Parathyroid adenoma (tissue), 2 donors: ENCODE results near the gene SP1.
"Not testable (repeated sequence)": the region's sequence is repeated elsewhere in the genome, so short reads cannot be mapped to it uniquely, and the experiment has no call there.

ENCODE experiments used
- H2AFZ ChIP-seq: fragments of 300-600 bp; sonication (generic); one replicate; pipeline ENCODE4 v1.7.0; 2017; ENCODE audit warnings: antibody characterized with exemption, mild to moderate bottlenecking
- H3K27ac ChIP-seq: fragments of 300-600 bp; sonication (generic); one replicate; pipeline ENCODE4 v1.7.0; 2017
- H3K27me3 ChIP-seq: fragments of 300-600 bp; sonication (generic); one replicate; pipeline ENCODE4 v1.7.0; 2017; ENCODE audit warnings: low read length; ENCODE audit not compliant: control insufficient read depth, insufficient read depth
- H3K36me3 ChIP-seq: fragments of 300-600 bp; sonication (generic); one replicate; pipeline ENCODE4 v1.7.0; 2017; ENCODE audit warnings: low read length; ENCODE audit not compliant: control insufficient read depth, insufficient read depth
- H3K4me1 ChIP-seq: fragments of 300-600 bp; sonication (generic); one replicate; pipeline ENCODE4 v1.7.0; 2017; ENCODE audit warnings: control low read depth
- H3K4me2 ChIP-seq: fragments of 300-600 bp; sonication (generic); one replicate; pipeline ENCODE4 v1.7.0; 2017; ENCODE audit warnings: low read length
- H3K4me3 ChIP-seq: fragments of 300-600 bp; sonication (generic); one replicate; pipeline ENCODE4 v1.7.0; 2017; ENCODE audit warnings: low read depth, low read length
- H3K79me2 ChIP-seq: fragments of 300-600 bp; sonication (generic); one replicate; pipeline ENCODE4 v1.7.0; 2017; ENCODE audit warnings: control low read depth
- H3K9ac ChIP-seq: fragments of 300-600 bp; sonication (generic); one replicate; pipeline ENCODE4 v1.7.0; 2017; ENCODE audit warnings: mild to moderate bottlenecking
- H3K9me3 ChIP-seq: fragments of 300-600 bp; sonication (generic); one replicate; pipeline ENCODE4 v1.7.0; 2017; ENCODE audit warnings: low read length; ENCODE audit not compliant: control insufficient read depth
- CTCF ChIP-seq: fragments of 300-600 bp; sonication (generic); IDR thresholded peaks from one replicate; pipeline ENCODE4 v1.7.0; 2017; ENCODE audit warnings: antibody characterized with exemption, mild to moderate bottlenecking
- donor health status: primary hyperparathyroidism.

The SP1 gene

DNA sequence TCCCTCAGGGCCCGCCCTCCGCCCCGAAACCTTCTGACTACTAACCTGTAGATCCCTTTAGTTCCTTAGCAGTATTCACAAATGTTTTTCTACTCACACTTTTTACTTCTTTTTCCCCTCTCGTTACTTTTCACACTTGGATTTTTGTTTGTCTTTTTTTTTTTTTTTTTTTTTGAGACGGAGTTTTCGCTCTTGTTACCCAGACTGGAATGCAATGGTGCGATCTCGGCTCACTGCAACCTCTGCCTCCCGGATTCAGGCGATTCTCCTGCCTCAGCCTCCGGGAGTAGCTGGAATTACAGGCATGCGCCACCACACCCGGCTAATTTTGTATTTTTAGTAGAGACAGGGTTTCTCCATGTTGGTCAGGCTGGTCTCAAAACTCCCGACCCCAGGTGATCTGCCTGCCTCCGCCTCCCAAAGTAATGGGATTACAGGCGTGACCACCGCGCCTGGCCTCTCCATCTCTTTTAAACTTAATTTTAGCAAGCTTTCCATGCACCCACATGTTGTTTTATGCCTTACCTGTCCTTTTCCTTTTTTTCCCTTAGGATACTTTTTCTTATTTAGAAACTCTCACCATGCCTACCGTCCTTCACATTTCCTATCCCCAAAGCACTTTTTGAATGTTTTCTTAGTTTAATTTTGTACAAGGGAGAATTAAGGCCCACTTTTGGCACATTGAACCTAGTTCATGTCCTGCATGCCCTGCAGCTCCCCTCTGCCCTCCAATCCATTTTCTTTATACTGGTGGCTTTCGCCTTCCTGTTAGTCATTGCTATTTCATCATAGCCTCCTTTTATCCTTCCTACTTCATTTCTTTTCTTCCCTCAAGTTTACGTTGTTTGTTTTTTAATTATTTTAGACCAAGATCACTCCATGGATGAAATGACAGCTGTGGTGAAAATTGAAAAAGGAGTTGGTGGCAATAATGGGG, 1.1 kb downstream of the SP1 start:
- Histone ChIP-seq H3K9me3 (no peaks in the 10 kb centered on the region), H3K4me3 (peak overlapping the region; percentile 66), H3K79me2 (peaks cover 23% of the 10 kb centered on the region), H3K4me2 (peak overlapping the region; percentile 71), H3K27me3 (no peaks in the 10 kb centered on the region), H3K27ac (peak overlapping the region; percentile 42), H3K4me1 (peaks cover 14% of the 10 kb centered on the region), H2AFZ (peak overlapping the region; percentile 53), H3K9ac (no peak overlapping the region), H3K36me3 (no peaks in the 10 kb centered on the region)
- TF ChIP-seq CTCF = no peak

- H3K27ac ChIP-seq = no peak overlapping the region
These were observed 2.0 kb downstream of the SP1 start for GRCh38 chr12:53381731-53382630.

DNA sequence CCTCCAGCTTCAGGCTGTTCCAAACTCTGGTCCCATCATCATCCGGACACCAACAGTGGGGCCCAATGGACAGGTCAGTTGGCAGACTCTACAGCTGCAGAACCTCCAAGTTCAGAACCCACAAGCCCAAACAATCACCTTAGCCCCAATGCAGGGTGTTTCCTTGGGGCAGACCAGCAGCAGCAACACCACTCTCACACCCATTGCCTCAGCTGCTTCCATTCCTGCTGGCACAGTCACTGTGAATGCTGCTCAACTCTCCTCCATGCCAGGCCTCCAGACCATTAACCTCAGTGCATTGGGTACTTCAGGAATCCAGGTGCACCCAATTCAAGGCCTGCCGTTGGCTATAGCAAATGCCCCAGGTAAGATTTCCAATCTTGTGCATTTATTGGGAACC, 3.3 kb downstream of the SP1 start:
- no peak overlapping the region for H3K4me2 ChIP-seq
- H3K27ac ChIP-seq = no peak overlapping the region
- H3K4me1 ChIP-seq = peaks cover 14% of the 10 kb centered on the region
- H3K27me3 ChIP-seq = no peaks in the 10 kb centered on the region
- H3K79me2 ChIP-seq = peaks cover 25% of the 10 kb centered on the region
- H3K9me3 ChIP-seq = no peaks in the 10 kb centered on the region
- no peak for TF ChIP-seq CTCF
- no peak overlapping the region for H2AFZ ChIP-seq
- H3K4me3 ChIP-seq = no peak overlapping the region
- H3K9ac ChIP-seq = no peak overlapping the region
- no peaks in the 10 kb centered on the region for H3K36me3 ChIP-seq

More at GRCh38 chr12:53381731-53382630, 2.0 kb downstream of the SP1 start:
- TF ChIP-seq CTCF = peak; percentile 42
- no peak overlapping the region for H2AFZ ChIP-seq
- no peak overlapping the region for H3K9ac ChIP-seq
- H3K36me3 ChIP-seq = no peaks in the 10 kb centered on the region
- H3K79me2 ChIP-seq = peaks cover 24% of the 10 kb centered on the region
- peak overlapping the region; percentile 30 for H3K4me2 ChIP-seq
- H3K4me1 ChIP-seq = peaks cover 14% of the 10 kb centered on the region
- H3K4me3 ChIP-seq = peak overlapping the region; percentile 66
- H3K9me3 ChIP-seq = no peaks in the 10 kb centered on the region
- no peaks in the 10 kb centered on the region for H3K27me3 ChIP-seq

- not testable (repeated sequence) for H3K36me3 ChIP-seq, H3K9ac ChIP-seq, H3K9me3 ChIP-seq, H3K27me3 ChIP-seq, H2AFZ ChIP-seq, H3K27ac ChIP-seq, H3K4me3 ChIP-seq, H3K4me1 ChIP-seq
- Histone ChIP-seq H3K4me2 (peak overlapping the region; percentile 40), H3K79me2 (peaks cover 30% of the 10 kb centered on the region)
These were observed 6.4 kb downstream of the SP1 start for GRCh38 chr12:53386381-53386780.

GRCh38 chr12:53388932-53389331, 9.0 kb downstream of the SP1 start:
- no peaks in the 10 kb centered on the region for H3K9me3 ChIP-seq
- peaks cover 37% of the 10 kb centered on the region for H3K79me2 ChIP-seq
- no peak overlapping the region for H3K27ac ChIP-seq
- no peak overlapping the region for H2AFZ ChIP-seq
- H3K9ac ChIP-seq = no peak overlapping the region
- H3K4me2 ChIP-seq = no peak overlapping the region
- H3K36me3 ChIP-seq = no peaks in the 10 kb centered on the region
- no peak overlapping the region for H3K4me3 ChIP-seq
- TF ChIP-seq CTCF = no peak
- no peaks in the 10 kb centered on the region for H3K27me3 ChIP-seq
- no peaks in the 10 kb centered on the region for H3K4me1 ChIP-seq
